ENCODE data around the gene CPSF3.
A peak's percentile ranks its signal among the peaks of the same experiment; 100 is the strongest.

The CPSF3 gene

DNA sequence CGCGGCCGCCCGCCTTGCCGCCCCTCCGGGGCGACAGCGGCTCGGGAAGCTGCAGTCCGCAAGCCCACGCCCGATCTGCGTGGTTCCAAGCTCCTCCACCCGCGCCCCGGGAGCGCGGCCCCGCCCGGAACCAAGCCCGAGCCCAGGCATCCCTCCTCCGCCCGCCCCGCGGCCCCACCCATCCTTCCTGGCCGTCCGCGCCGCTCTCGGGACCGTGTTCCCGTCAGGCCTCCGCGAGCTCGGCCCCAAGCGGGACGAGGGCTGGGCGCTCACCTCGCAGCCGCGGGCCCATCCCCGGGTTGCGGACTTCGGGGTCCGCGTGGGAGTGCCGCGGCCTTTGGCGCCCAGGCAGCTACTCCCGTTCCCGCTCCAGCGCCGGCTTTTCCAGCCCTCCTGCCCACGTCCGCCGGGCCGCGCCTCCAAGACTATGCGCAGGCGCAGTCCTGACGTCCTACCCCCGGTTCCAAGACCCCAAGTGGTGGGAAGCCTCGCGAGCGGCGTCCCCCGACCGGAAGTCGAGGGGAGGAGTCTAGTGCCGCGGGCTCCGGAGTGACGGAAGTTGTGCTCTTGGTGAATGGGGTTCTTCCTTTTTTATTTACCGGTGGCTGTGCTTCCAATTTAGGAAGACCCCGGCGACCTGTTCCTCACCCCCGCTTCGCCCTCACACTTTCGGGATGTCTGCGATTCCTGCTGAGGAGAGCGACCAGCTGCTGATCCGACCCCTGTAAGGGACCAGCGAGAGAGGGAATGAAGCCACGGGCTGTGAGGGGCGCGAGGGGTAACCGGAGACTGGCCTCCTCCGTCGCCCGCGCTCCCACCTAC, at the start of gene CPSF3, which contains the start of gene ITGB1BP1:
CPSF3 (plus strand) TSS at position 555 of the 822 bp plus-strand sequence; CDS start at position 675, 120 bp downstream.
ITGB1BP1 (minus strand) TSS at position 429 of the 822 bp plus-strand sequence. CDS start 4,831 bp downstream, outside the sequence.
- DNase-seq, result peak; percentile 95

DNA sequence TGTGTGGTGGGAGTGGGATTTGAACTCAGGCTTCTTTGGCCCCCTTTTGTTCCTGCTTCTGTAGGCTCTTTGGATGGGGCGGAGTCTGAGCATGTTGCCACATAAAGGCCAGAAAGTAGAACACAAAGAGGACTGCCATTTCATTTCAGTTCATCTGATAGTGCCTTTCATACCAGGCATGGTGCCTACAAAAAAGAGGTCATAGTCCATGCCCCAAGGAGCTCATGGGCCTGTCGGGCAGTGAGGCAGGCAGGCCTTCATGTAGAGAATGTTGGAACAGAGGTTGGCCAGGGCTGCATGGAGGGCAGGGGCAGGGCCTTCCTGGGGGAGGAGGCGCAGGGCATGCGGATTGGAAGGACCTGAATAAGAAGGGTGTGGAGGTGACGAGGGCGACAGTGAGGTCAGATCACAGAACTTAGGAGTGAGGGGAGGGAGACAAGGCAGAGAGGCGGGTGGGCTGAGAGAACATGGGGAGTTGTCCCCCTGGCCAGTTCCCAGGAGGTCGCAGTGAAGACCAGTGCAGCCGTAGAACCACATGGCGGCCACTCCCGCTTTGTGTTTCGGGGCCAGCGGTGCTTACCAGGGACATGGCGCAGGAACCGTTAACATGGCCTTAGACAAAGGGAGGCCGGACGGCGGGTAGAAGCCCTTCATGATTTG, 49.3 kb upstream of the CPSF3 start:
- no peak for DNase-seq

- no peak for DNase-seq
Observed at GRCh38 chr2:9375857-9376428, 47.5 kb upstream of the CPSF3 start.

DNA sequence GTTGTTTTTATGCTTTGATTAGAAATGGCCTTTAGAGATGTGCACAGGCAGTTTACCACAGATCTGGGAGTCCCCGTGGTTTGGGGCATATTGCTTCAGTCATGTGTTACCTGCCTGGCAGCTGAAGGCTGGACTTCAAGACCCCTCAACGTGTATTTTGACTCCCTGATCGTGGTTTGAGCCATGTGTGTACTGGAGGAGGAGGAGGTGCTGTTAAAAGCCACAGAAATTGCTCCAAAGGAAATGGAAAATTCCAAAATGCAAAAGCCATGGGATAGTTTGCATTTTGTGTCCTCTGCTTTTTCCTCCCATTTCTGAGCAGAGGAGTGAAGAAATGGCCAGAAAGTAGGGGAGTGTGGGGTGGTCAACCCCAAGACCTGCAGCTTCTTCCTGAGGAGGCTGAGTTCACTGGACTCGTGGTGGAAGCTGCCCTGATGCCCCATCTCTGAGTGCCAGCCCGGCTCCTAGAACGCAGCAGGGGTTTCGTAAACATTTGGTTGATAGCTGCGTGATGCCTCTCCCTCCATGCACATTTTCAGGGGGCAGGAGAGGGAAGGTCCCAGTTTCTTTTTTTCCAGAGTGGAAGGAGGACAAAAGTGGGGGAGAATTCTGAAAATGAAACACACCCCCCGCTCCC, 45.9 kb upstream of the CPSF3 start:
- DNase-seq, result no peak

DNA sequence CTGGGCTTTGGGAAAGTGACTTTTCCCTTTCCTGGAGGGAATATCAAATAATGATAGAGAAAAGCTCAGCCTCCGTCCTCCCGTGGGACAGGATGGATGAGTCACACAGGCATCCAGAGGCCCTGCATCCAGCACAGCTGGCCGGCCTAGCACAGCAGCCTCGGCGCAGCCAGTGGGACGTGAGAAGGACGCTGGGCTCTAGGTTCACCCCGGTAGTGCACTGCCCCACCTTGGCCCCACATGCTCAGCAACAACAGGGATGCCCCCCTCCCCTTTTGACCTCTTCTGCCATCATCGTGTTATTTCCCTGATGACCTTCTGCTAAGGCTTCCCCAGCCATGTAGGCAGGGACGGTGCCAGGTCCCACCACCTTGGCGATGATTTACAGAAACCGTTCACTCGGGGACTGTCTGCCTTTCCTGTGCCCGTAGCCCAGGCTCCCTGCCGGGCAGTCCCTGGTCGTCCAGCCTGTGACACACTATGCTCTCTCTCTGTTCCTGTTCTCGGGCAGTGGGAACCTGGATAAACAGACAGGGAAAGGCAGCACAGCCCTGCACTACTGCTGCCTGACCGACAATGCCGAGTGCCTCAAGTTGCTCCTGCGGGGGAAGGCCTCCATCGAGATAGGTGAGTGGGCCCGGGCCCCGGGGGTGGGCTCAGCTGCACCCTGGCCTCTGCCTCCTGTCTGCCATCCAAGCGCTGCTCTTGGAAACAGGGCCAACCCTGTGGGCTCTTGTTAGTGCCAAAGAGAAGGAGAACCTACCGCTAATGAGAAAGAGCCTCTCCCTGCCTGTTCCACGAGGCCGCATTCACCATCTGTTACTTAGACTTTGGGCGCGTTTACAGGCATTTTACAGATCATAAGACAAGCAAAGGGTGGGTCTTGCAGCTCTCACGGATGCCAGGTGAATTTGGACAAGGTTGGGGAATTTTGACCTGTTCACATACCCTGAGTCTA, 44.7 kb upstream of the CPSF3 start:
- DNase-seq, result no peak

- DNase-seq, result no peak
Observed at GRCh38 chr2:9379391-9379755, 44.1 kb upstream of the CPSF3 start.

DNA sequence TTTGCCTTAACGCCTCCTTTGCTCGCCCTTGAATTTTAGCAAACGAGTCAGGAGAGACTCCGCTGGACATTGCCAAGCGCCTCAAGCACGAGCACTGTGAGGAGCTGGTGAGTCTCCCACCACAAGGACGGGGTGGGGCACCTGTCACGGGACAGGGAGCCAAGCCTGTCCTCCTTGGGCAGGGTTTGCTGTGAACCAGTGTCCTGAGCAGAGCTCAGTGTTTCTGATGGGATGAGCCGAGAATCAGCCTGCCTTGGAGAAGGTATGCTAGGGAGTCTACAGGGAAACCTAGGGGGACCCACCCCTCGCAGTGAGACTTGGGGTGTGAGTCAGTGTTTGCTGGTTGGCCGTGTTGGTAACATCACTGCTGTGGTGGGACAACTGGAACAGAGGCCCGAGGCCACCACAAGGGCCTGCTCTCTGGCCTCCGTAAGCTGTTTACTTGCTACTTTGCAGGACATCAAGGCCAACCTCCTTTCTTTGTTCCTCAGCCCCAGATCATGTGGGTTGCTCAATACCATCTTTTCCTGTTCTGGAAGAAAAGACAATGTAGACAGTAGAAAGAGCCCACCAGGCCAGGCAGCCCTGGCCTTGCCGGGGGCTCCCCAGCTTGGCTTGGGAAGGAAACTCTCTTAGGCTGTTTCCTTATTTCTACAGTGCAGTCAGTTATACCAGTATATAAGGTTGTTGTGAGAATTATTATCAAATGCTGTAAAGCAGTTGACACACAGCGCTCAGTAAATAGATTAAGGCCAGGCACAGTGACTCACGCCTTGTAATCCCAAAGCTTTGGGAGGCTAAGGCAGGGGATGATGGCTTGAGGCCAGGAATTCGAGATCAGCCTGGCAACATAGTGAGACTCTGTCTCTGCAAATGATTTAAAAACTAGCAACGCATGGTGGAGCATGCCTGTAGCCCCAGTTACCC, 42.5 kb upstream of the CPSF3 start:
- DNase-seq, result no peak

- no peak for DNase-seq
Observed at GRCh38 chr2:9382604-9383235, 40.7 kb upstream of the CPSF3 start.

GRCh38 chr2:9384521-9384920, 38.9 kb upstream of the CPSF3 start:
- DNase-seq, result no peak

GRCh38 chr2:9385841-9386240, 37.6 kb upstream of the CPSF3 start:
- no peak for DNase-seq

DNA sequence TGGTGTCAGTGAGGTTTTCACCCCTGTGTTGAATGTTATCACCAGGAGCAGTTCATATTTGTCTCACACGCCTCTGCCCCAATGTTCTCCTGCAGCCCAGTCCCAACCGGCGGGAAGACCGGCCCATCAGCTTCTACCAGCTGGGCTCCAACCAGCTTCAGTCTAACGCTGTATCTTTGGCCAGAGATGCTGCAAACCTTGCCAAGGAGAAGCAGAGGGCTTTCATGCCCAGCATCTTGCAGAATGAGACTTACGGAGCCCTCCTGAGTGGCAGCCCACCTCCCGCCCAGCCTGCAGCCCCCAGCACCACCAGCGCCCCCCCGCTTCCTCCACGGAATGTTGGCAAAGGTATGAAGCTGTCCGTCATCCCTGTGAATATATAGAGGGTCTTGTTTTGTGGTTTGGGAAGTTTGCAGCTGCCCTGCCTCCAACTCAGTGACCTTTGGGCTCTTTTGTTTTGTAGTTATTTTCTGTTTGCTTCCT, 35.2 kb upstream of the CPSF3 start:
- DNase-seq, result no peak

- DNase-seq, result no peak
Observed at GRCh38 chr2:9388950-9389911, 34.2 kb upstream of the CPSF3 start.

DNA sequence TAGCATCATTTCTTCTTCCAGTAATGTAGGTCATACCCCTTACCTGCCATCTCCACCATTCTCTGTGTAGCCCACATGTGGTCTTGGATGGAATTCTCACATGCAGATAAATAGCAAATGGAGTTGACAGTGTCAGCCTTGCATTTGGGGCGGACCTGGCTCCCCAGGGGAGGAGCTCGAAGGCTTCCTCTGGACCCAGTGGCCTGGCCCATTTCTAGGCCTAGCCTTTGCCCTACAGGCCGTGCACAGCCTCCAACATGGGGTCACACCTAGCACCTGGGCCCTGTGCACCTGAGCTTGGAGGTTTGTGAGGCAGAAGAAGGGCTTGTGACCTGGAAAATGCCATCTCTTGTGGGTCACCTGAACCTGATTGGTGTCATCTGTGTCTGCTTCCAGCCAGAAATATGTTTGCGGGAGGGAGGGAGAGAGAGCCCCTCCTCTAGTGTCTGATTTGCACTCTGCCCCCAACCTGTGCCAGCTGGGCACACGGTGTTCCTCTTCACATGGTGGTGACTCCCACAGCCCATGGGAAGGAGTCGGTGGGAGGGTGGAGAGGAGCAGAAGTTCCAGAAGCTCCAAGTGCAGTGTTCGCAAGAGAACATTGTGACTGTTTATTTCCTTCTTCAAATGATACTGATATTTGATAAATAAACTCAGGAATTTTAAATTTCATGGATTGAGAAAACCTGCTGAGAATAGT, 33.2 kb upstream of the CPSF3 start:
- DNase-seq, result no peak

DNA sequence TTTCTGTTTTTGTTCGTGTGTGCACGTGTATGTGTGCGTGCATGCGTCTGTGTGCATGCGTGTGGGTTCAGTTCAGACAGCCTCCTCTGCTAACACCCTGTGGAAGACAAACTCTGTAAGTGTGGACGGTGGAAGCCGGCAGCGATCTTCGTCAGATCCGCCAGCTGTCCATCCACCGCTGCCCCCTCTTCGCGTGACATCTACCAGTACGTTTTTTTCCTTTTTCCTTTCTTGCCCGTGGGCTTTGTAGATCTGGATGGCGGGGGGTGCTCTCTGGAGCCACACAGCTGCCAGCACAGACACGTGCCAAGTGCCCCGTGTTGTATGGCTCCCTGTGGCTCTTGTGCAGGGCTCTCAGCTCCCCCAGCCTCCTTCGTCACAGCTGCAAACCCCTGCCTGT, 32.5 kb upstream of the CPSF3 start:
- DNase-seq, result no peak

DNA sequence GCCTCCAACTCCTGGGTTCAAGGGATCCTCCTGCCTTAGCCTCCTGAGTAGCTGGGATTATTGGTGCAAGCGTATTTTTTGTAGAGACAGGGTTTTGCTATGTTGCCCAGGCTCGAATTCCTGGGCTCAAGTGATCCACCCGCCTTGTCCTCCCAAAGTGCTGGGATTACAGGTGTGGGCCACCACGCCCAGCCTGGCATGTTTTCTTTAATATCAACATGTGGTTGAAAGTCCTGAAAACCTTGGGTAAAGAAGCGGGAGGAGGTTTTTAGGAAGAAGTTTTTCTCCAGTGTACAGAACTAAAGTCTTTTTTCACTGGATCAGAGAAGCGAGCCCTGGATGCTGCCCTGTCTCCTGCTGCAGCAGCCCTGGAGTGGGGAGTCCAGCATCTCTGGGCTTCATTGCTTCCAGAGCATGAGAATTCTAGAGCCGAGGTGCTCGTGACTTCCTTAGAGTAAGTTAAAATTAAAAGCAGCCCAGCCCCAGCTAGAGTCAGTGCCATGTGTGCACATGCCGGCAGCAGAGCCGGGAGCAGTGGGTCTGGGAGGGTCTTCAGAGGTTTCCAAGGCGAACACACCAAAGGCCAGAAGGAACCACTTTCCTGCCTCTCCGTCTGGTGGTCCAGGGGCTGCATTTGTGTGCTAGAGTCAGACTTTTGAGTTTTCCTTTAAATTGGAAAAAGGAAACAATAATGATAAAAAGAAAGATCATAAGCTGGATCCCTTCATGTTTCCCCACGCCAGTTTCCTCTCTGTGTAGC, 31.3 kb upstream of the CPSF3 start:
- DNase-seq, result no peak

DNA sequence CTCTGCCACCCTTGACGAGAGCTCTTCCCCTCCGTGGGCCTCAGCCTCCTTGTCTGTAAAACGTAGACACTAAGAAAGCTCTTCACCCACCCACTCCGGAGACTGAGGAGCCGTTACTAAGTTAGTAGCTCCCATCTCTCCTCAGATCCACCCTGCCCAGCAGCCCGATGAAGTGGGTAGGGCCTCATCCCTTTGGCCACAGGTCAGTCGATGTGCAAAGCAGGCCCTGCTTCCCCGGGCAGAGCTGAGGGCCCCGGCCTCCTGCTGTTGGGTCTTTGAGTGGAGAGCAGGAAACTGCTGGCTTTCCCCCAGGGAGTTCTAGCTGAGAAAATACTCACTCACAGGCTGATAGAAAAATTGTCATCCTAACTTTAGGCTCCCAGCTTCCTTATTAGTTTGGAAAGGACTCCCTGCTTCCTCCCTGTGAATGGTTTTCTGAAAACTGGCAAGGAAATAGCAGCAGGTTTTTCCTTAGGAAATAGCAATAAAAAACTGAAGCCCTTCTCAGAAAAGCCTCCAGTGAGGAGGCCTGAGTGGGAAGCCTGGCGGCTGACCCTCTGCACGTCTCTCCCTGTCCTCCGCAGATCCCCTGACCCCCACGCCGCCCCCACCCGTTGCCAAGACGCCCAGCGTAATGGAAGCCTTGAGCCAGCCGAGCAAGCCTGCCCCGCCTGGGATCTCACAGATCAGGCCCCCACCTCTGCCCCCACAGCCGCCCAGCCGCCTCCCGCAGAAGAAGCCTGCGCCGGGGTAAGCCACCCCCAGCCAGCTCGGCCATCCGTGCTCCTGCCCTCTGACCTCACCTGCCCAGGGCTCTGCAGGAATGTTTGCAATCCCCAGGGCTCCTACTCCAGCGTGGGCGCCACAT, 30.3 kb upstream of the CPSF3 start:
- no peak for DNase-seq

GRCh38 chr2:9394816-9395215, 28.6 kb upstream of the CPSF3 start:
- no peak for DNase-seq

Data from NCI-H2107 (cell line).